Astrocyte (in vitro differentiated cells and primary cell): ENCODE measurements around the gene JUN.
"Not testable (repeated sequence)": the region's sequence is repeated elsewhere in the genome, so short reads cannot be mapped to it uniquely, and the experiment has no call there.

Experiments
- CTCF ChIP-seq: IDR thresholded peaks from 2 replicates; pipeline ENCODE4 v1.5.1; 2011; ENCODE audit warnings: low read depth, mild to moderate bottlenecking, inconsistent platforms, low read length, moderate library complexity; ENCODE audit not compliant: insufficient read depth
- EZH2 ChIP-seq: IDR thresholded peaks from 2 replicates; pipeline ENCODE4 v1.6.1; 2012; ENCODE audit warnings: mild to moderate bottlenecking, low read length, inconsistent platforms; ENCODE audit not compliant: insufficient read depth

- TF ChIP-seq CTCF, EZH2: not testable (repeated sequence)
Measured at GRCh38 chr1:58801286-58801685, 17.4 kb upstream of the JUN start.
